ENCODE results near the gene CERKL. TPM values are rescaled to one million over a fixed set of nuclear protein-coding genes. Genes with fewer than 3 reads are reported as not detected.

CERKL gene
- total RNA-seq, 3 donors from 2014 or later: 0.12 TPM; not detected in 2

DNA sequence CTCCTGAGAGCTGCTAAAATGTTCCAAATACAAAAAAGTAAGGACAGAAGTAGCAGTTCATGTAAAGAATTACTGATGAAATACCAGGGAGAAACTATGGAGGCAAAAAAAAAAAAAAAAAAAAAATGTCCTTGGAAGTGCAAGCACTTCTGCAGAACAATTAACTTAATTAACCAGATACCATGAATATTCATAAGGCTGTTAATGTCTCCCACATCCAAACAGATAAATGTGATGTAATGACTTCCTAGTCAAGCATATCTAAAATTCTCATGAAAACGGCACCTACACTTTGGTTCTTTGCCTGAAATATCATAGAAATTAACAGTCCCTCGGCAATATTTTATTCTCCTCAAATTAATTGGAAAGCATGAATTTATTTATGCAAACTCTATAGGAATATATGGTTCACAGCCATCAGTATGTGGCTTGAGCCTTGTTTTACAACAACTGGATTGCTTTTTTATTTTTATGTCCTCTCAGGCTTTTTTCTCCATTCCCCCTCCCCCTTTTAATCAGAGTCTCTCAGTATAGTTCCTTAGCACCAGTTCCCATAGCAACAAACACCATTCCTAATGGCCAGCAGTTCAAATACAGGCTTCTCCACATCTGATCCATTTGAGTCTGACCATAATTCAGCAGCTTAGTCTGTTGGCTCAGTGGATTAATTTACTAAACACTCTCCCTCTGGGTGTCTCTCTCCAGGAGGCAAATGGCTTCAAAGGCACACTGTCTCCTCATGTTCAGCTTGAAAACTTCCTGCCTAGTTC lies 102.7 kb downstream of the CERKL start:
- TF ChIP-seq CTCF (IDR thresholded peaks at IDR 0.05): no peak
- ATAC-seq: no peak
- H3K9me3 ChIP-seq: no peaks in the 10 kb centered on the region
- H3K36me3 ChIP-seq (ENCODE audit: low read depth): no peaks in the 10 kb centered on the region
- intact Hi-C loops (cut with DNase I, micrococcal nuclease): no loop called here
- no peak overlapping the region for H3K4me3 ChIP-seq
- no peaks in the 10 kb centered on the region for H3K4me1 ChIP-seq (ENCODE audit: low read depth)
- DNase-seq: no peak

- no peaks in the 10 kb centered on the region for H3K4me1 ChIP-seq (ENCODE audit: low read depth)
Measured at GRCh38 chr2:181553244-181553643, 103.7 kb downstream of the CERKL start.

DNA sequence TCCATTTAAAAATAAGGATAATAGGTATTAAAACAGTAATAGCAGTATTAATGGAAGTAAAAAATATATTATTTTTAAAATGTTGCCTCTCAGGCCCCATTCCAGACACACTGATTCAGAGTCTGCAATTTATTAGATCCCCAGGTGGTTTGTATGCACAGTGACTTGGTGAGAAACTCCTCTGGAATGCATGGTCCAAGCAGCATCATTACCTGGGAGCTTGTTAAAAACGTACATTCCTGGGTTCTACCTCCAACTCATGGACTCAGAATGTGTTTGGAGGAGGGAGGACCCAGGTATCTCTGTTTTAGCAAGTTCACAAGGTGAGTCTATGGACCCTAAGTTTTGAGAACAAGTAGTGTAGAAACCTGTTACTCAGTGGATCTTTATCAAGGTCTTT lies 104.1 kb downstream of the CERKL start:
- H3K4me3 ChIP-seq: no peak overlapping the region
- no peaks in the 10 kb centered on the region for H3K36me3 ChIP-seq (ENCODE audit: low read depth)
- TF ChIP-seq CTCF (IDR thresholded peaks at IDR 0.05): no peak
- ATAC-seq (no peak), DNase-seq (no peak)
- H3K9me3 ChIP-seq: no peaks in the 10 kb centered on the region
- intact Hi-C loops (cut with DNase I, micrococcal nuclease): no loop called here
- H3K4me1 ChIP-seq (ENCODE audit: low read depth): no peaks in the 10 kb centered on the region

More at GRCh38 chr2:181553244-181553643, 103.7 kb downstream of the CERKL start:
- ATAC-seq (no peak), DNase-seq (no peak)
- no peaks in the 10 kb centered on the region for H3K9me3 ChIP-seq
- no peaks in the 10 kb centered on the region for H3K36me3 ChIP-seq (ENCODE audit: low read depth)
- no peak overlapping the region for H3K4me3 ChIP-seq
- intact Hi-C loops (cut with DNase I, micrococcal nuclease): no loop called here
- TF ChIP-seq CTCF (IDR thresholded peaks at IDR 0.05): no peak

- no peak for TF ChIP-seq CTCF (IDR thresholded peaks at IDR 0.05)
- ATAC-seq (no peak), DNase-seq (no peak)
- H3K4me3 ChIP-seq: no peak overlapping the region
- no peaks in the 10 kb centered on the region for H3K36me3 ChIP-seq (ENCODE audit: low read depth)
- H3K9me3 ChIP-seq: no peaks in the 10 kb centered on the region
- no peaks in the 10 kb centered on the region for H3K4me1 ChIP-seq (ENCODE audit: low read depth)
- intact Hi-C loops (cut with DNase I, micrococcal nuclease): no loop called here
Measured at GRCh38 chr2:181546086-181546485, 110.8 kb downstream of the CERKL start.

DNA sequence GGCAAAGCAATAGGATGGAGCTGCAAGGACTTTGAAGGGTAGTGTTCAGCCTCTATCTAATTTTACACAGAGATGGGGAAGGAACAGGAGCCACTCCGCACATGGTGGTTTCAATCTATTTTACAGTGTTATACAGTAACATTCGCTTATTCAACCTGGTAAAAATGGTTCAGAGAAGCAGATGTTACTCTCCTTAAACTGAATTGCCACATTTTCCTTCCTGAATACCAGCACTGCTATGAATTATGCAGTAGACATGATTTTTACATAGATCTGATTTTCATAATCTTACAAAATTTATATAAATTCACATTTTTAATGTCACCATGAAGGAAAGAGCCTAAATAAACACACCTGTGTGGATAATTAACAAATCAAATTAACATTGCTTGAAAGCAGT lies 114.7 kb downstream of the CERKL start:
- no peaks in the 10 kb centered on the region for H3K4me1 ChIP-seq (ENCODE audit: low read depth)

More for the DNA sequence above, 114.7 kb downstream of the CERKL start:
- no peak overlapping the region for H3K4me3 ChIP-seq
- no peaks in the 10 kb centered on the region for H3K36me3 ChIP-seq (ENCODE audit: low read depth)
- no peaks in the 10 kb centered on the region for H3K9me3 ChIP-seq
- ATAC-seq (no peak), DNase-seq (no peak)
- TF ChIP-seq CTCF (IDR thresholded peaks at IDR 0.05): no peak
- intact Hi-C loops (cut with DNase I, micrococcal nuclease): no loop called here

All from mucosa of descending colon (tissue), 3 donors.